ENCODE results near the gene STUM.

Gene STUM

DNA sequence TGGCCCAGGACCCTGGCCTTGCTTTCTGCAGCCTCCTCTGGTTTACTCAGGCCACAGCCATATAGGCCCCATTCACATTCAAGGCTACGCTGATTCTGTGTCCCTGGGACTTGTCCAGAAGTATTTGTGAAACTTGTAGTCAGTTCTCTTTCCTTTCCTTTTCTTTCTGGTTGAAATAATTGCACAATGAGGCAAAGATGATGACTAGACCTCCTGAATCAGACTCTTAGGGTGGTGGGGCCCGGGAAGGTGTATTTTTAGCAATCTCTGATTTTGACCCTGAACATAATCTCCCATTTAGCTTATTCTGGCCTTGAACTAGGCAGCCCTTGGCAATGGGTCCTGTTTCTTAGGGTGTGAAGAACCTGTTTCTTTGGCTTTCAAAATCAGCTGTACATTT is 39.9 kb downstream of the STUM start:
- DNase-seq (ENCODE audit: extremely low spot score): no peak
- TF ChIP-seq LEF1 (IDR thresholded peaks at IDR 0.05; ENCODE audit: borderline replicate concordance) (no peak), FOXM1 (IDR thresholded peaks at IDR 0.05; ENCODE audit: borderline replicate concordance) (no peak), ZNF384 (IDR thresholded peaks at IDR 0.05) (no peak), L3MBTL2 (conservative IDR thresholded peaks at IDR 0.05) (no peak), BHLHE40 (IDR thresholded peaks at IDR 0.05; ENCODE audit: borderline replicate concordance) (no peak), SUZ12 (IDR thresholded peaks at IDR 0.05) (no peak), FOXA1 (IDR thresholded peaks at IDR 0.05) (no peak), CTBP1 (IDR thresholded peaks at IDR 0.05; ENCODE audit: borderline replicate concordance) (no peak)
- TF ChIP-seq, protein P1, sequence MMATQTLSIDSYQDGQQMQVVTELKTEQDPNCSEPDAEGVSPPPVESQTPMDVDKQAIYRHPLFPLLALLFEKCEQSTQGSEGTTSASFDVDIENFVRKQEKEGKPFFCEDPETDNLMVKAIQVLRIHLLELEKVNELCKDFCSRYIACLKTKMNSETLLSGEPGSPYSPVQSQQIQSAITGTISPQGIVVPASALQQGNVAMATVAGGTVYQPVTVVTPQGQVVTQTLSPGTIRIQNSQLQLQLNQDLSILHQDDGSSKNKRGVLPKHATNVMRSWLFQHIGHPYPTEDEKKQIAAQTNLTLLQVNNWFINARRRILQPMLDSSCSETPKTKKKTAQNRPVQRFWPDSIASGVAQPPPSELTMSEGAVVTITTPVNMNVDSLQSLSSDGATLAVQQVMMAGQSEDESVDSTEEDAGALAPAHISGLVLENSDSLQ (IDR thresholded peaks at IDR 0.05): no peak
- CTCF ChIA-PET: interaction anchor here (0.7 to 1.1 kb wide), 3 partner anchors 18 to 163 kb away, joined by 3 to 5 read pairs (median 4); no protein-coding TSS in a partner anchor
- POLR2A ChIA-PET: no interaction called here

DNA sequence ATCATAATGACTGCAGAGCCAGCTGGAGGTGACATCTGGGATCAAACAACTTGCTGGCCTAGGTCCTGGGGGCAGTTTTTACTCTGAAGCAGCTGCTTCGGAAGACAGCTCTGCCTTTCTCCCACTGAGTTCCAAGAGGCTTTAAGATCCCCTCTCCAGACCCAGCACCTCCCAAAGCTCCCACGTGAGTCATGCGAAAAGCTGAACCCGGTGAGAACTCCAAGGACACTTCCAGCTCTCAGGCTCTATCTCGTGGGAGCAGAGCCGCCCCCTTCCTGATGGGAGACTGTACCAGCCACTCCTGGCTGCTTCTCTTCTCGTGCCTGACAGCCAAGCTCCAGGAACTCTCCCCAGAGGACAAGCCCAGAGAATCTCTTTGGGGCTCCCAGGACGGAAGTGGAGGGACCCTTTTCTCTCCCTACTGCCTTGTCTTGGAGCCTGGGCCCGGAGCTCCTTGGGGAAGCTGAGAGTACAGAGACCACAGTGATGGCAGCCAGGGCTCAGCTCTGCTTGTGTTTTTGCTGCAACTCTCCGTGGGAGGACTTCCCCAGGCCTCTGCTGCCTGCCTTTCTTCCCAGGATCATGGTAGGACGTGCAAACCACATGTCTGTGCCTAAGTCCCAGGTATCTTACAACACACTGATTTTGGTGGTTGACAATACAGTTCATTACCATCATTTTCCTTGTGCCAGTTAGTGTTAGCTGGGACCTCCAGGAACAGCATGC is 40.6 kb downstream of the STUM start:
- TF ChIP-seq CTBP1 (IDR thresholded peaks at IDR 0.05; ENCODE audit: borderline replicate concordance) (no peak), TARDBP (IDR thresholded peaks at IDR 0.05) (no peak), L3MBTL2 (conservative IDR thresholded peaks at IDR 0.05) (no peak), LEF1 (IDR thresholded peaks at IDR 0.05; ENCODE audit: borderline replicate concordance) (no peak), FOXK2 (IDR thresholded peaks at IDR 0.05) (no peak), HDGF (IDR thresholded peaks at IDR 0.05; ENCODE audit: borderline replicate concordance) (no peak), SP1 (IDR thresholded peaks at IDR 0.05) (no peak), FOXA1 (IDR thresholded peaks at IDR 0.05) (no peak), BHLHE40 (IDR thresholded peaks at IDR 0.05; ENCODE audit: borderline replicate concordance) (no peak), ARNT (IDR thresholded peaks at IDR 0.05) (no peak), FOXM1 (IDR thresholded peaks at IDR 0.05; ENCODE audit: borderline replicate concordance) (no peak)
- TF ChIP-seq, protein P1 (IDR thresholded peaks at IDR 0.05): no peak
- DNase-seq (ENCODE audit: extremely low spot score): no peak
- CTCF ChIA-PET: interaction anchor here (0.7 to 1.0 kb wide), 2 partner anchors 19 to 164 kb away, joined by 3 to 5 read pairs; no protein-coding TSS in a partner anchor
- POLR2A ChIA-PET: no interaction called here

DNA sequence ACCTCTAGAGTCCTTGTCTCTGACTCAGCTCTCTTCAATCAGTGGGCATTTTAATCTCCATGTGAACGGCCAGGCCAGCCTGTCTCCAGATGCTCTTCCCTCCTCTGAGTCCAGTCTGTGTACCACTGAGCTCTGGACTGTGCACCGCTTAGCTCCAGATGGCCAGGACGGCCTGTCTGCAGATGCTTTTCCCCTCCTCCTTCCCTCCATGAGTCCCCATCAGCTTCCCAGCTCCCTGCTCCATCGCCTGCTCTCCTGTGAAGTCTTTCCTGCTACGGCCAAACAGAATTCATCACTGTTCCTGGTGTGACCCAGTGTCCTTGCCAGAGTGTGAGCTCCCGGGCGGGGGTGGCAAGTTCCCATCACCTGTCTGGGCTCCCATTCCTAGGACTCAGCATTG is 42.0 kb downstream of the STUM start:
- DNase-seq (ENCODE audit: extremely low spot score): no peak
- CTCF ChIA-PET: interaction anchor here (0.7 kb wide), 1 partner anchor 39 kb away, joined by 3 read pairs; no protein-coding TSS in a partner anchor
- TF ChIP-seq, protein P1 (IDR thresholded peaks at IDR 0.05): no peak
- POLR2A ChIA-PET: no interaction called here

DNA sequence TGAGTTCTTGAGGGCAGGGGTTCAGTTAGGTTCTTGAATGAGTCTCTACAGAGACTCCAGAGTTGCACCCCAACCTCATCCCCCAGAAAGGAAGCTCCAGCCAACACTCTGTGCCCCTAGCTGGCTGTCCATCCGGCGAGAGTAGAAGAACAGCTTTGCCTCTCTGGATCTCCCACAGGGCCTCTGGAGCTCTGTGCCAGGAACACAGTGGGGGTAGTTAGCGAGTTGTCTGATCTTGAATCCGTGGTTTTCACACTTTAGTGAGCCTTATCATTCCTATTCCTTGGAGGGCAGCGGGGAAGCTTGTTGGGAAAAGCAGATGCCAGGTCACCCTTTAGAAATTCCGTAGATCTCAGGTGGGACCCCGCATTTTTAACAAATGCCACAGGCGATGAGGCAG is 45.0 kb downstream of the STUM start:
- CTCF ChIA-PET: no interaction called here
- POLR2A ChIA-PET: no interaction called here

DNA sequence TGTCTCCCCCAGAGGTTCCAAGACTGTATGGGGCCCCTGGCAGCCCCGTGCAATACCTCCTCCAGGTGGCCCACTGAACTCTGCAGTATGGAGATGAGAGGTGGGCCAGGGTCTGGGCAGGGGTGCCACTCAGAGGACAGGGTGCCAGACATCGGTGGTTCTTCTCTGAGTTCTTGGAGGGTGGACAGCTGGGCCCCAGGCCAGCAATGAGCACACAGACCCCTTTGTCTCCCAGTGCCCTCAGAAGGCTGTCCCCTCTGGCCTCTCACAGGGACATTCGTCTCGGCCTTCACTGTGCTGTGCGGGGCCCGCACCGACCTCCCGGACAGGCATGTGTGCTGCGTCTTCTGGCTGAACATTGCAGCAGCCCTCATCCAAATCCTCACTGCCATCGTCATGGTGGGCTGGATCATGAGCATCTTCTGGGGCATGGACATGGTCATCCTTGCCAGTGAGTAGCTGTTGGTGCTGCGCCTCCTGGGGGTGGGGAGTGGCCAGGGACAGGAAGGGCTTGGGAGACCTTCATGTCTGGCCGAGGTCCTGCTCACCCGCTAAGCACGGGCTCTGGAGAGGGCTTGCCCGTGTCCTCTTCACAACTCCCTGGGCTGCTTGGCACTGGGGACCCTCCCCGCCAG is 48.1 kb downstream of the STUM start:
- DNase-seq (ENCODE audit: extremely low spot score): no peak
- no peak for TF ChIP-seq ARNT (IDR thresholded peaks at IDR 0.05)
- POLR2A ChIA-PET: no interaction called here
- CTCF ChIA-PET: no interaction called here

More for the DNA sequence above, 45.0 kb downstream of the STUM start:
- no peak for DNase-seq (ENCODE audit: extremely low spot score)
- no peak for TF ChIP-seq NFRKB (IDR thresholded peaks at IDR 0.05)
- no peak for TF ChIP-seq CTBP1 (IDR thresholded peaks at IDR 0.05; ENCODE audit: borderline replicate concordance)
- no peak for TF ChIP-seq SP1 (IDR thresholded peaks at IDR 0.05)
- TF ChIP-seq, protein P1 (IDR thresholded peaks at IDR 0.05): no peak
- TF ChIP-seq BHLHE40 (IDR thresholded peaks at IDR 0.05; ENCODE audit: borderline replicate concordance): no peak
- no peak for TF ChIP-seq ELF4 (IDR thresholded peaks at IDR 0.05)
- TF ChIP-seq ZNF384 (IDR thresholded peaks at IDR 0.05): no peak

DNA sequence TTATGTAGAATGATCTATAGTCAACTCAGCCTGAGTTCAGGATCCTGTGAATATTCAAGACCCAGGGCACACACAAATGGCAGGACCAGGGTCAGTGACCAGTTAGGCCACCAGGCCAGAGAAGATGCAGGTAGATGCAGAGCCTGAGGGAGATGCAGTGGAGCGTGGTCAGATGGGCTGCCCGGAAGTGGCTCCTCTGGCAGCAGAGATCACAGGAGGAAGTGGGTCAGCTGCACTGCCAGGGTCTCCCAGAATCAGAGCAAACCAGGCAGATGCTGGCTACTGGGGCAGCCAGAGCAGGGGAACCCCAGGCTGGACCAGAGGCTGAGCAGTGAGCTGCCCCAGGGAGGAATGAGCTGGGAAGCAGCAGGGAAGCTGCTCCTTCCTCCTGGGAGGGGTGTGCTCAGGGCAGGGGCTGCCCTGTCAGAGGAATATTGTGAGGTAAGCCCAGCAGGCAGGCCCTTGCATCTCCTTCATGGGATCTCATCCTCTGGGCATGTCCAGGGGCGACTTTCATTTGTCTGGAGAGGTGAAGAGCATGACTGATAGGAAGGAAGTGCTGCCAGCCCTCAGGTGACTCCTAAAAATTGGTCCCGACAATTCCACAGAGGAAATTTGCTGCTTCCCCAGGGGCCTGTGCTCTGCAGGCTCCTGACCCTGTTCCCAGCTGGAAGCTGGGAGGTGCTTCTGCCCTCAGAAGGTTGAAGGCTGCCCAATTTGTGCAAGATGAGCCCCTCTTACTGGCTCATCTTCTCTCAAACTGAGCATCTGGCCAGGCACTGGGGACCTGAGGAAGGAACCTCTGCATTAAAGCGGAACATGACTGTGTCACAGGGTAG is 49.3 kb downstream of the STUM start:
- CTCF ChIA-PET: interaction anchor here (0.7 to 1.7 kb wide), 2 partner anchors 11 to 41 kb away, joined by 3 to 6 read pairs; no protein-coding TSS in a partner anchor
- TF ChIP-seq HDGF (IDR thresholded peaks at IDR 0.05; ENCODE audit: borderline replicate concordance): no peak
- TF ChIP-seq ZNF384 (IDR thresholded peaks at IDR 0.05): no peak
- no peak for TF ChIP-seq NFRKB (IDR thresholded peaks at IDR 0.05)
- TF ChIP-seq SP1 (IDR thresholded peaks at IDR 0.05): no peak
- TF ChIP-seq TARDBP (IDR thresholded peaks at IDR 0.05): no peak
- TF ChIP-seq, protein P1 (IDR thresholded peaks at IDR 0.05): no peak
- no peak for TF ChIP-seq LEF1 (IDR thresholded peaks at IDR 0.05; ENCODE audit: borderline replicate concordance)
- TF ChIP-seq FOXK2 (IDR thresholded peaks at IDR 0.05): no peak
- no peak for TF ChIP-seq ELF4 (IDR thresholded peaks at IDR 0.05)
- TF ChIP-seq SUZ12 (IDR thresholded peaks at IDR 0.05): no peak
- TF ChIP-seq FOXA1 (IDR thresholded peaks at IDR 0.05): no peak
- TF ChIP-seq CTBP1 (IDR thresholded peaks at IDR 0.05; ENCODE audit: borderline replicate concordance): no peak
- TF ChIP-seq L3MBTL2 (conservative IDR thresholded peaks at IDR 0.05): no peak
- no peak for TF ChIP-seq ARNT (IDR thresholded peaks at IDR 0.05)
- no peak for TF ChIP-seq BHLHE40 (IDR thresholded peaks at IDR 0.05; ENCODE audit: borderline replicate concordance)
- POLR2A ChIA-PET: no interaction called here
- no peak for DNase-seq (ENCODE audit: extremely low spot score)

Measured in HEK293T (cell line).